A673 (cell line): ENCODE data around the gene ASTN2. TPM values are rescaled to one million over a fixed set of nuclear protein-coding genes. Genes with fewer than 3 reads are reported as not detected.

Experiments
- BruUV-seq: library from RNA; stranded (reverse); fragments of 400-500 nt; replicated peaks from 2 replicates; lab custom pipeline; 2021; lab: Mats Ljungman, UMichigan
- CTCF ChIA-PET: fragments of 300-600 bp; sonication (Branson Sonifier 250); formaldehyde crosslinking; loops from one replicate; lab custom pipeline; 2022; ENCODE audit warnings: antibody characterized with exemption; lab: Charles Lee
- POLR2A ChIA-PET: fragments of 300-600 bp; sonication (Branson Sonifier 250); formaldehyde crosslinking; loops from one replicate; lab custom pipeline; 2022; ENCODE audit warnings: antibody characterized with exemption; ENCODE audit not compliant: low non-redundant PET; lab: Charles Lee
- DNase-seq: peaks from one replicate; pipeline ENCODE4 v3.0.0-alpha.2; 2015; ENCODE audit warnings: low spot score
- H3K27ac ChIP-seq: fragments of 200-600 bp; sonication (generic); 2 replicates; pipeline ENCODE4 v1.5.1; 2016; ENCODE audit warnings: mixed run types, low read depth, mild to moderate bottlenecking, mixed read lengths, antibody characterized with exemption, low read length; ENCODE audit not compliant: poor library complexity, severe bottlenecking
- H3K27me3 ChIP-seq: fragments of 200-600 bp; sonication (generic); replicated peaks from 2 replicates; pipeline ENCODE4 v1.6.1; 2017; ENCODE audit warnings: mixed run types, low read depth, mild to moderate bottlenecking, mixed read lengths, antibody characterized with exemption, low read length; ENCODE audit not compliant: insufficient read depth, poor library complexity
- H3K36me3 ChIP-seq: fragments of 200-600 bp; sonication (generic); 2 replicates; pipeline ENCODE4 v1.6.1; 2016; ENCODE audit warnings: mixed run types, mild to moderate bottlenecking, mixed read lengths, antibody characterized with exemption, low read length; ENCODE audit not compliant: insufficient read depth, poor library complexity, severe bottlenecking
- H3K4me1 ChIP-seq: fragments of 200-600 bp; sonication (generic); 2 replicates; pipeline ENCODE4 v1.6.1; 2017; ENCODE audit warnings: mixed run types, mild to moderate bottlenecking, mixed read lengths, antibody characterized with exemption, low read length; ENCODE audit not compliant: insufficient read depth, poor library complexity, severe bottlenecking
- H3K4me3 ChIP-seq: fragments of 200-600 bp; sonication (generic); 2 replicates; pipeline ENCODE4 v1.5.1; 2016; ENCODE audit warnings: low read depth, mixed run types, mild to moderate bottlenecking, mixed read lengths, low read length; ENCODE audit not compliant: poor library complexity, severe bottlenecking
- H3K9me3 ChIP-seq: fragments of 200-600 bp; sonication (generic); 2 replicates; pipeline ENCODE4 v1.6.1; 2016; ENCODE audit warnings: mixed run types, low read depth, mild to moderate bottlenecking, mixed read lengths, antibody characterized with exemption, low read length; ENCODE audit not compliant: poor library complexity, severe bottlenecking
- EZH2 ChIP-seq: fragments of 200-600 bp; sonication (generic); IDR thresholded peaks from 2 replicates; pipeline ENCODE4 v1.6.1; 2017; ENCODE audit warnings: borderline replicate concordance, low read depth, mild to moderate bottlenecking, mixed read lengths, antibody characterized with exemption, low read length; ENCODE audit not compliant: poor library complexity, severe bottlenecking
- intact Hi-C: fragments of 100-400 bp; cut with micrococcal nuclease; formaldehyde crosslinking; loops from one replicate; pipeline ENCODE4 v1.10.0; 2022; ENCODE audit not compliant: unreplicated experiment
- total RNA-seq: library from RNA; stranded (reverse); gene quantifications from 2 replicates; pipeline ENCODE4 v1.2.3, GENCODE V29; 2021
- TF ChIP-seq, protein P1 (sequence below): fragments of 300-800, 200-600 bp; sonication (generic); conservative IDR thresholded peaks from 2 replicates; pipeline ENCODE4 v1.5.1; 2017; ENCODE audit warnings: low read depth, mild to moderate bottlenecking, antibody characterized with exemption, low read length, moderate library complexity, mixed read lengths

ASTN2 gene
- total RNA-seq, 1 experiment from 2014 or later: 3.4 TPM

- H3K27ac ChIP-seq: no peak overlapping the region
- ChIA-PET POLR2A (no interaction called here), CTCF (no interaction called here)
- BruUV-seq: no TSS peak
- TF ChIP-seq, protein P1, sequence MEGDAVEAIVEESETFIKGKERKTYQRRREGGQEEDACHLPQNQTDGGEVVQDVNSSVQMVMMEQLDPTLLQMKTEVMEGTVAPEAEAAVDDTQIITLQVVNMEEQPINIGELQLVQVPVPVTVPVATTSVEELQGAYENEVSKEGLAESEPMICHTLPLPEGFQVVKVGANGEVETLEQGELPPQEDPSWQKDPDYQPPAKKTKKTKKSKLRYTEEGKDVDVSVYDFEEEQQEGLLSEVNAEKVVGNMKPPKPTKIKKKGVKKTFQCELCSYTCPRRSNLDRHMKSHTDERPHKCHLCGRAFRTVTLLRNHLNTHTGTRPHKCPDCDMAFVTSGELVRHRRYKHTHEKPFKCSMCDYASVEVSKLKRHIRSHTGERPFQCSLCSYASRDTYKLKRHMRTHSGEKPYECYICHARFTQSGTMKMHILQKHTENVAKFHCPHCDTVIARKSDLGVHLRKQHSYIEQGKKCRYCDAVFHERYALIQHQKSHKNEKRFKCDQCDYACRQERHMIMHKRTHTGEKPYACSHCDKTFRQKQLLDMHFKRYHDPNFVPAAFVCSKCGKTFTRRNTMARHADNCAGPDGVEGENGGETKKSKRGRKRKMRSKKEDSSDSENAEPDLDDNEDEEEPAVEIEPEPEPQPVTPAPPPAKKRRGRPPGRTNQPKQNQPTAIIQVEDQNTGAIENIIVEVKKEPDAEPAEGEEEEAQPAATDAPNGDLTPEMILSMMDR: no peak
- TF ChIP-seq EZH2: no peak
- no peak overlapping the region for H3K4me3 ChIP-seq
- DNase-seq: no peak
- H3K9me3 ChIP-seq: no peaks in the 10 kb centered on the region
- H3K36me3 ChIP-seq: no peaks in the 10 kb centered on the region
- no peaks in the 10 kb centered on the region for H3K27me3 ChIP-seq
- no peaks in the 10 kb centered on the region for H3K4me1 ChIP-seq
- intact Hi-C loops: no loop called here
Measured at GRCh38 chr9:116450378-116451139, 964.3 kb downstream of the ASTN2 start.

- H3K27ac ChIP-seq: no peak overlapping the region
- no peaks in the 10 kb centered on the region for H3K4me1 ChIP-seq
- CTCF ChIA-PET: no interaction called here
- BruUV-seq: no TSS peak
- TF ChIP-seq EZH2: no peak
- TF ChIP-seq, protein P1: no peak
- POLR2A ChIA-PET: no interaction called here
- H3K27me3 ChIP-seq: no peaks in the 10 kb centered on the region
- intact Hi-C loops: no loop called here
- no peak overlapping the region for H3K4me3 ChIP-seq
- DNase-seq: no peak
- no peaks in the 10 kb centered on the region for H3K9me3 ChIP-seq
- no peaks in the 10 kb centered on the region for H3K36me3 ChIP-seq
Measured at GRCh38 chr9:116449949-116450348, 964.9 kb downstream of the ASTN2 start.

- no peak for DNase-seq
- Histone ChIP-seq H3K4me1 (no peaks in the 10 kb centered on the region), H3K36me3 (no peaks in the 10 kb centered on the region), H3K9me3 (no peaks in the 10 kb centered on the region), H3K27me3 (no peaks in the 10 kb centered on the region), H3K4me3 (no peak overlapping the region), H3K27ac (no peak overlapping the region)
- no TSS peak for BruUV-seq
- intact Hi-C loops: no loop called here
- ChIA-PET CTCF (no interaction called here), POLR2A (no interaction called here)
- TF ChIP-seq, protein P1: no peak
- TF ChIP-seq EZH2: no peak
Measured at GRCh38 chr9:116448431-116448830, 966.4 kb downstream of the ASTN2 start.
